DND-41 (cell line): Measurements from ENCODE around the gene DNLZ.

Experiments
- ATAC-seq: fragments of 200-7000 bp; cut with Tn5 transposase; 3 replicates; pipeline ENCODE4 v1.9.1; 2021; ENCODE audit warnings: low read depth; ENCODE audit not compliant: insufficient read depth
- DNase-seq: peaks from one replicate; pipeline ENCODE4 v3.0.0-alpha.2; 2020
- H2AFZ ChIP-seq: 2 replicates; pipeline ENCODE4 v1.6.0; 2012; ENCODE audit warnings: low read depth, low read length
- H3K27ac ChIP-seq: 2 replicates; pipeline ENCODE4 v1.5.1; 2012; ENCODE audit warnings: low read length, inconsistent platforms
- H3K27me3 ChIP-seq: fragments of 200-600 bp; sonication (generic); 2 replicates; pipeline ENCODE4 v1.6.0; 2012; ENCODE audit warnings: low read length, mild to moderate bottlenecking, inconsistent platforms; ENCODE audit not compliant: insufficient read depth, poor library complexity
- H3K36me3 ChIP-seq: 2 replicates; pipeline ENCODE4 v1.5.1; 2012; ENCODE audit warnings: low read length, inconsistent platforms; ENCODE audit not compliant: insufficient read depth
- H3K4me1 ChIP-seq: 2 replicates; pipeline ENCODE4 v1.5.1; 2012; ENCODE audit warnings: mild to moderate bottlenecking, low read length; ENCODE audit not compliant: insufficient read depth
- H3K4me2 ChIP-seq: 2 replicates; pipeline ENCODE4 v1.6.0; 2012; ENCODE audit warnings: mild to moderate bottlenecking, moderate library complexity, low read length, inconsistent platforms; ENCODE audit not compliant: insufficient read depth
- H3K4me3 ChIP-seq, 2 experiments: fragments of 200-600 bp in 1 of 2; shearing (Covaris generic) in 1 of 2; 2 replicates each; pipeline ENCODE4 v1.5.1; 2012 to 2016; ENCODE audit warnings: inconsistent platforms in 2 of 2, low read length in 2 of 2, mild to moderate bottlenecking in 2 of 2, low read depth in 1 of 2, moderate library complexity in 1 of 2
- H3K79me2 ChIP-seq: 2 replicates; pipeline ENCODE4 v1.6.0; 2012; ENCODE audit warnings: low read length, inconsistent platforms; ENCODE audit not compliant: insufficient read depth
- H3K9ac ChIP-seq: 2 replicates; pipeline ENCODE4 v1.6.0; 2012; ENCODE audit warnings: low read depth, mild to moderate bottlenecking, inconsistent platforms, low read length, moderate library complexity
- H3K9me3 ChIP-seq: 2 replicates; pipeline ENCODE4 v1.5.1; 2012; ENCODE audit warnings: low read length, moderate library complexity, mild to moderate bottlenecking, inconsistent platforms; ENCODE audit not compliant: insufficient read depth, severe bottlenecking
- H4K20me1 ChIP-seq: 2 replicates; pipeline ENCODE4 v1.6.0; 2012; ENCODE audit warnings: low read length; ENCODE audit not compliant: insufficient read depth
- CTCF ChIP-seq: IDR thresholded peaks from 2 replicates; pipeline ENCODE4 v1.5.1; 2012; ENCODE audit warnings: borderline replicate concordance, low read length, moderate library complexity, mild to moderate bottlenecking; ENCODE audit not compliant: poor library complexity, severe bottlenecking; ENCODE audit errors: extremely low read depth
- EZH2 ChIP-seq: IDR thresholded peaks from 3 replicates; pipeline ENCODE4 v1.6.1; 2012; ENCODE audit warnings: borderline replicate concordance, low read depth, mild to moderate bottlenecking, moderate library complexity, low read length, inconsistent platforms; ENCODE audit not compliant: severe bottlenecking

DNLZ gene

GRCh38 chr9:136318776-136319241, 44.7 kb downstream of the DNLZ start:
- Histone ChIP-seq H3K4me2 (no peak overlapping the region), H3K27me3 (peaks cover 26% of the 10 kb centered on the region), H3K4me1 (no peaks in the 10 kb centered on the region), H3K27ac (no peak overlapping the region), H3K9me3 (peaks cover 11% of the 10 kb centered on the region), H3K9ac (no peak overlapping the region), H3K36me3 (no peaks in the 10 kb centered on the region), H2AFZ (no peak overlapping the region), H3K4me3 (no peak overlapping the region), H3K79me2 (no peaks in the 10 kb centered on the region), H4K20me1 (peaks cover 8% of the 10 kb centered on the region; the same call in 1 of the 2 replicates)
- TF ChIP-seq CTCF (no peak), EZH2 (no peak)
- ATAC-seq (no peak), DNase-seq (no peak)

GRCh38 chr9:136318111-136318775, 45.3 kb downstream of the DNLZ start:
- Histone ChIP-seq H3K4me3 (no peak overlapping the region), H3K4me2 (no peak overlapping the region), H2AFZ (no peak overlapping the region), H4K20me1 (peaks cover 8% of the 10 kb centered on the region; the same call in 1 of the 2 replicates), H3K27ac (no peak overlapping the region), H3K9ac (no peak overlapping the region), H3K9me3 (peaks cover 11% of the 10 kb centered on the region), H3K27me3 (peaks cover 20% of the 10 kb centered on the region), H3K36me3 (no peaks in the 10 kb centered on the region), H3K79me2 (no peaks in the 10 kb centered on the region), H3K4me1 (no peaks in the 10 kb centered on the region)
- DNase-seq (no peak), ATAC-seq (no peak)
- no peak for TF ChIP-seq EZH2
- no peak for TF ChIP-seq CTCF

- no peak overlapping the region for H3K4me2 ChIP-seq
- H3K9me3 ChIP-seq: peaks cover 11% of the 10 kb centered on the region
- no peak for DNase-seq
- peaks cover 15% of the 10 kb centered on the region for H3K27me3 ChIP-seq
- no peaks in the 10 kb centered on the region for H3K36me3 ChIP-seq
- no peak for TF ChIP-seq CTCF
- no peak for TF ChIP-seq EZH2
- H4K20me1 ChIP-seq: 0 out of 2 replicates have a peak, but pooled peaks cover 6% of the 10 kb centered on the region
- H3K4me3 ChIP-seq: no peak overlapping the region
- H3K9ac ChIP-seq: no peak overlapping the region
- H3K4me1 ChIP-seq: no peaks in the 10 kb centered on the region
- H2AFZ ChIP-seq: no peak overlapping the region
- H3K79me2 ChIP-seq: no peaks in the 10 kb centered on the region
- H3K27ac ChIP-seq: no peak overlapping the region
- no peak for ATAC-seq
Observed at GRCh38 chr9:136317695-136318094, 45.8 kb downstream of the DNLZ start.
